HG03354 (cell line): Measurements from ENCODE around the gene GEMIN4.
"Not testable (repeated sequence)": the region's sequence is repeated elsewhere in the genome, so short reads cannot be mapped to it uniquely, and the experiment has no call there.

Experiments
- ATAC-seq: cut with Tn5 transposase; IDR thresholded peaks from one replicate; pipeline ENCODE4 v1.9.1; 2021; ENCODE audit warnings: mild to moderate bottlenecking; ENCODE audit not compliant: unreplicated experiment, poor library complexity, severe bottlenecking

The GEMIN4 gene

DNA sequence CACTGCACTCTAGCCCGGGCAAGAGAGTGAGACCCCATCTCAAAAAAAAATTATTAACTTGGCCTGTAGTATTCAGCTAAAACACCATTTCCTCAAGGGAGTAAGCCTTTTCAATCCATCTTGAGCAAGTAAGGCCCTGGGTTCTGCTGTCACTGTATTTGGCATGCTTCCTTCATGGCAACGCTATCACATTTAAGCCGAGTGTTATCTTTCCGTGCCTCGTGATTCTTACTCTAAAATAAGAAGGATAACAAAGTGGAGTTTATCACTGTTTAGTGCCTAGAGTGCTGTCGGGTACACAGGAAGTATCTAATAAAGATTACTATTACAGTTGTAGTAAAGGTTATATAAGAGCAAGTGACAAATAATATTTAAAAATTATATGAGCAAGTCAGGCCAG is 46.2 kb downstream of the GEMIN4 start:
- ATAC-seq: no peak

DNA sequence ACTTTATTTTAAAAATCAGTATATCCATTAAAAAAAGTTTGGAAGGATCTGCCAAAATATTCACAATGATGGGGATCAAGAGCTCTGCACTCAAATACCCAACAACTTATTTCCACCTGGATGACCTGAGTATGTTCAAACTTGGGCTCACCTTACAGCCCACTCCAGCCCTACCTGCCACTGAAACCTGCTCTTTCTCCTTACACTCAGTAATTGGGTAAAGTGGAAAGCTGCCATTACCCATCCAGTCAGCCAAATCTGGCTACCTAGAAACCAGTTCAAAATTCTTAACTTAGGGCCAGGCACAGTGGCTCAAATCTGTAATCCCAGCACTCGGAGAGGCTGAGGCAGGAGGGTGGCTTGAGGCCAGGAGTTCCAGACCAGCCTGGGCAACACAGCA is 47.1 kb downstream of the GEMIN4 start:
- no peak for ATAC-seq

GRCh38 chr17:704111-704864 is 47.8 kb downstream of the GEMIN4 start:
- ATAC-seq: no peak

- ATAC-seq: no peak
Observed at GRCh38 chr17:703081-703875, 48.8 kb downstream of the GEMIN4 start.

- no peak for ATAC-seq
Observed at GRCh38 chr17:700504-701094, 51.5 kb downstream of the GEMIN4 start.

DNA sequence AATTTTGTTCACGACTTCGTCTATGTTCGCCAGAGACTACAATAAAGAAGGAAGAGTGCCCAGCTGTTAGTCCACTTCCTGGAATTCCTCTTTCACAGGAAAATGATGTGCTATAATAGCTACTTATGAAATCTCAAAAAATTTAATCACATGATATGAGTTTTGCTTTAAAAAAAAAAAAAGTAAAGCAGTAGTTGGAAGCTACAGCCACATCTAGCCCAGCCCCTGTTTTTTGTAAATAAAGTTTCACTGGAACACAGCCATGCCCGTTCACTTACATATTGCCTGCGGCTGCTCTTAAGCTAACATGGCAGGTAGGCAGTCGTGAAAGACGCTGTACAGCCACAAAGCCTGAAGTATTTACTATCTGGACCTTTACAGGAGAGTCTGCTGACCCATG is 52.7 kb downstream of the GEMIN4 start:
- no peak for ATAC-seq

DNA sequence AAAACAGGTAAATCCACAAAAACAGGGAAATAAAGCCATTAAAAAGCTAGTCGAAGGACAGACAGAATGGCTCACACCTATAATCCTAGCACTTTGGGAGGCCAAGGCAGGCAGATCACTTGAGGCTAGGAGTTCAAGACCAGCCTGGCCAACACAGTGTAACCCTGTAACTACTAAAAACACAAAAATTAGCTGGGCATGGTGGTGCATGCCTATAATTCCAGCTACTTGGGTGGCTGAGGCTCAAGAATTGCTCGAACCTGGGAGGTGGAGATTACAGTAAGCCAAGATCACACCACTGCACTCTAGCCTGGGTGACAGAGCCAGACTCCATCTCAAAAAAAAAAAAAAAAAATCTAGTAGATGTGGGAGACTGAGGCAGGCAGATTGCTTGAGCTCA is 54.0 kb downstream of the GEMIN4 start:
- not testable (repeated sequence) for ATAC-seq

- no peak for ATAC-seq
Observed at GRCh38 chr17:697682-698081, 54.4 kb downstream of the GEMIN4 start.

- ATAC-seq: no peak
Observed at GRCh38 chr17:696369-696768, 55.7 kb downstream of the GEMIN4 start.
